ENCODE data around the gene DKK1. TPM values are rescaled to one million over a fixed set of nuclear protein-coding genes. Genes with fewer than 3 reads are reported as not detected.

The DKK1 gene
- total and polyA plus RNA-seq, 2 donors (not counting 3 experiments of a cell fraction or from before 2014, with no cell fraction given), result 184 to 202 TPM

GRCh38 chr10:52280051-52280450 lies 34.0 kb upstream of the DKK1 start:
- DNase-seq (ENCODE audit: low read depth, low spot score) (peak; percentile 44), FAIRE-seq (peak; percentile 24)
- Histone ChIP-seq H3K9me1 (replicated peaks; ENCODE audit: control insufficient read depth, extremely low read depth, insufficient read depth, low read length) (no peaks in the 10 kb centered on the region), H3K4me3 (replicated peaks in 1 of 3; ENCODE audit: insufficient read depth in 1 of 3, low read depth in 1 of 3, low read length in 3 of 3) (no peak overlapping the region), H3K4me1 (ENCODE audit: control insufficient read depth, extremely low read depth, insufficient read depth, low read length) (peaks cover 10% of the 10 kb centered on the region), H3K27ac (ENCODE audit: insufficient read depth, low read depth, low read length) (no peak overlapping the region), H3K36me3 (ENCODE audit: control insufficient read depth in 2 of 2, extremely low read depth in 1 of 2, insufficient read depth in 2 of 2, low read length in 2 of 2) (no peaks in the 10 kb centered on the region), H3K27me3 (ENCODE audit: control insufficient read depth in 2 of 2, insufficient read depth in 2 of 2, low read length in 2 of 2) (no peaks in the 10 kb centered on the region), H3K79me2 (ENCODE audit: control insufficient read depth, insufficient read depth, low read length) (no peaks in the 10 kb centered on the region), H3K4me2 (ENCODE audit: insufficient read depth, low read length) (no peak overlapping the region), H3K9ac (replicated peaks; ENCODE audit: extremely low read depth, insufficient read depth, low read length) (no peak overlapping the region), H3K9me3 (replicated peaks; ENCODE audit: control insufficient read depth, insufficient read depth, low read length) (no peaks in the 10 kb centered on the region), H4K20me1 (replicated peaks; ENCODE audit: control insufficient read depth, extremely low read depth, insufficient read depth, low read length) (no peaks in the 10 kb centered on the region), H2AFZ (ENCODE audit: low read depth, low read length) (no peak overlapping the region)
- dilution Hi-C loops (cut with MboI; ENCODE audit: extremely low pct_ligation_motif_present, low sequenced_read_pairs), result no loop called here
- CTCF ChIA-PET, result interaction anchor here (1.3 kb wide), 1 partner anchor 64 kb away, joined by 5 read pairs; no protein-coding TSS in a partner anchor
- intact Hi-C loops (cut with micrococcal nuclease), result no loop called here
- TF ChIP-seq, protein P1, sequence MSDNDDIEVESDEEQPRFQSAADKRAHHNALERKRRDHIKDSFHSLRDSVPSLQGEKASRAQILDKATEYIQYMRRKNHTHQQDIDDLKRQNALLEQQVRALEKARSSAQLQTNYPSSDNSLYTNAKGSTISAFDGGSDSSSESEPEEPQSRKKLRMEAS (IDR thresholded peaks at IDR 0.05; ENCODE audit: insufficient read depth, insufficient read length), result no peak
- TF ChIP-seq CTCF (IDR thresholded peaks at IDR 0.05; ENCODE audit: extremely low read depth in 1 of 2, insufficient read depth in 1 of 2, low read depth in 1 of 2, low read length in 2 of 2) (no peak), GATA2 (IDR thresholded peaks at IDR 0.05; ENCODE audit: insufficient read depth, insufficient read length, low read depth, low read length) (no peak), JUN (IDR thresholded peaks at IDR 0.05; ENCODE audit: borderline replicate concordance, insufficient read depth, insufficient read length, low read depth) (no peak), POLR2A (IDR thresholded peaks at IDR 0.05; ENCODE audit: low read depth, low read length) (no peak), FOS (IDR thresholded peaks at IDR 0.05; ENCODE audit: borderline replicate concordance, insufficient read depth, low read length) (no peak), EZH2 (IDR thresholded peaks at IDR 0.05; ENCODE audit: borderline replicate concordance, low read depth, low read length, severe bottlenecking) (no peak), MYC (IDR thresholded peaks at IDR 0.05; ENCODE audit: low read depth, low read length) (no peak), POLR2AphosphoS5 (IDR thresholded peaks at IDR 0.05; ENCODE audit: insufficient read depth, low read depth, low read length) (no peak)
- POLR2A ChIA-PET, result interaction anchor here (0.7 kb wide), 1 partner anchor 855 kb away, joined by 4 read pairs; no protein-coding TSS in a partner anchor
- no TSS peak for BruUV-seq (replicated peaks)

Measured in endothelial cell of umbilical vein (primary cell).